B cell (primary cell): ENCODE data around the gene TBC1D22B. TPM values are rescaled to one million over a fixed set of nuclear protein-coding genes. Genes with fewer than 3 reads are reported as not detected.
A peak's percentile ranks its signal among the peaks of the same experiment; 100 is the strongest.

Source experiments
- ATAC-seq: fragments of 200-7000 bp; cut with Tn5 transposase; one replicate; pipeline ENCODE4 v1.10.0; 2021; ENCODE audit warnings: low read depth, mild to moderate bottlenecking, moderate number of reproducible peaks, moderate library complexity
- CTCF ChIA-PET: fragments of 350-600 bp; sonication (Branson Sonifier 250); formaldehyde crosslinking; loops from one replicate; lab custom pipeline; 2021; ENCODE audit warnings: antibody characterized with exemption, inconsistent platforms; lab: Charles Lee
- POLR2A ChIA-PET: fragments of 350-600 bp; sonication (Branson Sonifier 250); formaldehyde crosslinking; loops from one replicate; lab custom pipeline; 2021; ENCODE audit warnings: antibody characterized with exemption; lab: Charles Lee
- DNase-seq: peaks from one replicate; pipeline ENCODE4 v3.0.0; 2013
- H2AFZ ChIP-seq: 2 replicates; pipeline ENCODE4 v1.6.1; 2012; ENCODE audit warnings: mild to moderate bottlenecking, low read depth, low read length; ENCODE audit not compliant: insufficient read depth, poor library complexity, severe bottlenecking
- H3K27ac ChIP-seq, 2 donors: 1 replicate in 1 of 2; 2 replicates in 1 of 2; pipeline ENCODE4 v1.5.1; 2012 to 2013; ENCODE audit warnings: low read length in 2 of 2, mild to moderate bottlenecking in 2 of 2, moderate library complexity in 1 of 2
- H3K27me3 ChIP-seq, 4 experiments: fragments of 200-600 bp in 1 of 4; sonication (generic) in 1 of 4; replicated peaks in 1 of 4; 1 replicate in 2 of 4; 2 replicates in 2 of 4; pipeline versions ENCODE4 v1.6.1 to v1.7.0; 2013 to 2016; ENCODE audit warnings: low read length in 3 of 4, mild to moderate bottlenecking in 2 of 4, mixed read lengths in 1 of 4, moderate library complexity in 1 of 4; ENCODE audit not compliant: insufficient read depth in 4 of 4, control insufficient read depth in 3 of 4; ENCODE audit errors: control extremely low read depth in 1 of 4
- H3K36me3 ChIP-seq, 2 experiments: replicated peaks in 1 of 2; 1 replicate in 1 of 2; 2 replicates in 1 of 2; pipeline versions ENCODE4 v1.6.1 to v1.7.1; 2013; ENCODE audit warnings: low read length in 1 of 2; ENCODE audit not compliant: insufficient read depth in 2 of 2, control insufficient read depth in 1 of 2; ENCODE audit errors: control extremely low read depth in 1 of 2, extremely low read depth in 1 of 2
- H3K4me1 ChIP-seq, 2 donors: fragments of 200-600 bp in 1 of 2; sonication (generic) in 1 of 2; 1 replicate in 1 of 2; 2 replicates in 1 of 2; pipeline versions ENCODE4 v1.5.1 to v1.6.1; 2013 to 2017; ENCODE audit warnings: low read length in 2 of 2; ENCODE audit not compliant: control insufficient read depth in 2 of 2, insufficient read depth in 2 of 2
- H3K4me2 ChIP-seq: replicated peaks from 2 replicates; pipeline ENCODE3; 2012; ENCODE audit warnings: mild to moderate bottlenecking, low read depth, low read length; ENCODE audit not compliant: poor library complexity, severe bottlenecking
- H3K4me3 ChIP-seq, 5 experiments: fragments of 200-600 bp in 1 of 5; sonication (generic) in 1 of 5; 1 replicate in 3 of 5; 2 replicates in 2 of 5; pipeline versions ENCODE4 v1.5.1 to v1.7.0; 2011 to 2016; ENCODE audit warnings: low read length in 4 of 5, mild to moderate bottlenecking in 4 of 5, low read depth in 2 of 5, control low read depth in 1 of 5, moderate library complexity in 1 of 5; ENCODE audit not compliant: insufficient read depth in 1 of 5; ENCODE audit errors: control extremely low read depth in 1 of 5, extremely low read depth in 1 of 5
- H3K79me2 ChIP-seq: fragments of 200-600 bp; sonication (generic); one replicate; pipeline ENCODE4 v1.6.0; 2016; ENCODE audit warnings: low read length; ENCODE audit not compliant: control insufficient read depth, insufficient read depth
- H3K9ac ChIP-seq: fragments of 200-600 bp; sonication (generic); 2 replicates; pipeline ENCODE4 v1.6.1; 2017; ENCODE audit warnings: mild to moderate bottlenecking, low read length, moderate library complexity
- H3K9me3 ChIP-seq, 3 donors: one replicate each; pipeline versions ENCODE4 v1.6.1 to v1.7.1; 2013; ENCODE audit warnings: low read length in 2 of 3; ENCODE audit not compliant: control insufficient read depth in 2 of 3, insufficient read depth in 1 of 3; ENCODE audit errors: control extremely low read depth in 1 of 3
- H4K20me1 ChIP-seq: 2 replicates; pipeline ENCODE4 v1.6.0; 2012; ENCODE audit warnings: mild to moderate bottlenecking, low read length; ENCODE audit not compliant: insufficient read depth, control insufficient read depth, poor library complexity, severe bottlenecking
- H3K27ac Mint-ChIP-seq: one replicate; pipeline ENCODE4 v1.8.0; 2021; ENCODE audit warnings: mixed read lengths
- H3K27me3 Mint-ChIP-seq: one replicate; pipeline ENCODE4 v1.8.0; 2021; ENCODE audit warnings: mixed read lengths
- H3K4me1 Mint-ChIP-seq: one replicate; pipeline ENCODE4 v1.8.0; 2021; ENCODE audit warnings: mixed read lengths
- H3K4me3 Mint-ChIP-seq: one replicate; pipeline ENCODE4 v1.8.0; 2021; ENCODE audit warnings: mixed read lengths
- H3K9me3 Mint-ChIP-seq: one replicate; pipeline ENCODE4 v1.8.0; 2022; ENCODE audit warnings: mixed read lengths; ENCODE audit not compliant: insufficient read depth
- EZH2 ChIP-seq: IDR thresholded peaks from 2 replicates; pipeline ENCODE4 v1.6.1; 2012; ENCODE audit warnings: borderline replicate concordance, low read depth, mild to moderate bottlenecking, moderate library complexity, low read length; ENCODE audit not compliant: insufficient read depth, poor library complexity, severe bottlenecking
- WGBS: methylation state at CpG from one replicate; pipeline ENCODE4 v1.1.5; 2013; ENCODE audit warnings: missing lambda C conversion rate; ENCODE audit not compliant: insufficient coverage; 5-methylcytosine and 5-hydroxymethylcytosine counted together
- intact Hi-C: fragments of 100-400 bp; cut with micrococcal nuclease; formaldehyde crosslinking; loops from one replicate; pipeline ENCODE4 v1.10.0; 2022
- polyA plus RNA-seq: library from polyadenylated mRNA; depleted of rRNA; stranded (reverse); fragments of >200 nt; gene quantifications from 2 replicates; pipeline ENCODE4 v1.2.3, GENCODE V29; 2012
- total RNA-seq, 2 donors: library from RNA; stranded (reverse); fragments of 120-200 nt in 1 of 2; gene quantifications; 1 replicate in 1 of 2; 2 replicates in 1 of 2; pipeline versions ENCODE4 v1.2.3 to v1.2.4, GENCODE V29; 2013 to 2022
- TF ChIP-seq, protein P1 (sequence below): fragments of 200-600 bp; IDR thresholded peaks from one replicate; pipeline ENCODE4 v1.8.0; 2022; ENCODE audit warnings: antibody characterized with exemption, mild to moderate bottlenecking

The TBC1D22B gene
- total and polyA plus RNA-seq, 2 donors (not counting 1 experiment from before 2014, with no cell fraction given): 5.1 to 12.5 TPM

DNA sequence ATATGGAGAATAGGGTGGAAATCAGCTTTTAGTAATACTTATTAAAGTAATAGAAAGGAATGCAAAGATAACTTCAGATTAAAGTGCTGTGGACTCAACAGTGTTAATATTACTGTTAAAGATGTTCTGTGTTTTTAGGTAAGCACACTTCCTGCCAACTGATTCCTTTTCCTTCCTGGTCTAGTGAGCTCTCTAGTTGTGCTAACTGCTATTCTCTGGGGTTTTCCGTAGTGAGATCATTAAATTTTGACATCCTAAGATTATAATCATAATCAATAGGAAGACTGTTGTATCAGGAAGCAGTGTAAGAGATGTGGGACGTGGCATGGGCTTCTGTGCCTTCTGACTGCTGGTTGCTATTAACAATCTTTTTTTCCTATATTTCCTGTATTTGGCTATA is 1.6 kb downstream of the TBC1D22B start:
- peaks cover 82% of the 10 kb centered on the region for H3K79me2 ChIP-seq
- DNase-seq: peak; percentile 26
- POLR2A ChIA-PET: no interaction called here
- intact Hi-C loops: no loop called here
- H3K36me3 ChIP-seq: no peaks in the 10 kb centered on the region
- peak overlapping the region; percentile 95 for H3K4me2 ChIP-seq
- no peaks in the 10 kb centered on the region for H3K27me3 ChIP-seq
- H3K4me1 ChIP-seq: peaks cover 20 to 21% of the 10 kb centered on the region in 2 donors
- H3K27ac Mint-ChIP-seq: peak overlapping the region; percentile 18
- ATAC-seq: no peak
- no peaks in the 10 kb centered on the region for H3K9me3 ChIP-seq
- H3K4me3 Mint-ChIP-seq: peak overlapping the region; percentile 59
- no CpG with 5 or more reads among the region's 2 CpGs for WGBS
- H3K9me3 Mint-ChIP-seq: no peaks in the 10 kb centered on the region
- TF ChIP-seq, protein P1, sequence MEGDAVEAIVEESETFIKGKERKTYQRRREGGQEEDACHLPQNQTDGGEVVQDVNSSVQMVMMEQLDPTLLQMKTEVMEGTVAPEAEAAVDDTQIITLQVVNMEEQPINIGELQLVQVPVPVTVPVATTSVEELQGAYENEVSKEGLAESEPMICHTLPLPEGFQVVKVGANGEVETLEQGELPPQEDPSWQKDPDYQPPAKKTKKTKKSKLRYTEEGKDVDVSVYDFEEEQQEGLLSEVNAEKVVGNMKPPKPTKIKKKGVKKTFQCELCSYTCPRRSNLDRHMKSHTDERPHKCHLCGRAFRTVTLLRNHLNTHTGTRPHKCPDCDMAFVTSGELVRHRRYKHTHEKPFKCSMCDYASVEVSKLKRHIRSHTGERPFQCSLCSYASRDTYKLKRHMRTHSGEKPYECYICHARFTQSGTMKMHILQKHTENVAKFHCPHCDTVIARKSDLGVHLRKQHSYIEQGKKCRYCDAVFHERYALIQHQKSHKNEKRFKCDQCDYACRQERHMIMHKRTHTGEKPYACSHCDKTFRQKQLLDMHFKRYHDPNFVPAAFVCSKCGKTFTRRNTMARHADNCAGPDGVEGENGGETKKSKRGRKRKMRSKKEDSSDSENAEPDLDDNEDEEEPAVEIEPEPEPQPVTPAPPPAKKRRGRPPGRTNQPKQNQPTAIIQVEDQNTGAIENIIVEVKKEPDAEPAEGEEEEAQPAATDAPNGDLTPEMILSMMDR: no peak
- TF ChIP-seq EZH2: no peak
- peak overlapping the region in 1 of 2 donors; percentile 97 for H3K27ac ChIP-seq
- CTCF ChIA-PET: interaction anchor here (0.9 kb wide), 1 partner anchor 241 kb away, joined by 4 read pairs; no protein-coding TSS in a partner anchor
- H4K20me1 ChIP-seq: no peaks in the 10 kb centered on the region
- no peak overlapping the region for H3K9ac ChIP-seq
- no peaks in the 10 kb centered on the region for H3K27me3 Mint-ChIP-seq
- peaks cover 38% of the 10 kb centered on the region for H3K4me1 Mint-ChIP-seq
- no peak overlapping the region for H2AFZ ChIP-seq
- no peak overlapping the region for H3K4me3 ChIP-seq

DNA sequence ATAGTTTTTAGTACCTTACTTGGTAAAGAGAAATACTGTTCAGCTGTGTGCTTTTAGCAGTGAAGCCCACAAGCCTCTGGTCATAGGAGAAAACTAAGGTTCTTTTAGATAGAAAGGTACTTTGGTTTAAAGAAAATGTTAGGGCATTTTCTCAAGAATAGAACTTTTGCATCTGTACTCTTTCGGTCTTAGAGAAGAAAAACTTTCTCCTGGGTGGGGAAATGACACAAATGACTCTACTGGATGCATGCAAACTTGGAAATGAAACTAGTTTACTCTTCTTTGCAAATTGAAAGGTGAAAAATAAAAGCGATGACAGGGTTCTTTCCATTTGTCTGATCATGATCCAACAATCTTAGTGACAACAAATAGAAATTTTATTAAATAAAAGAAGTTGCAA is 2.5 kb downstream of the TBC1D22B start:
- ATAC-seq: no peak

More for the DNA sequence above, 2.5 kb downstream of the TBC1D22B start:
- POLR2A ChIA-PET: no interaction called here
- peaks cover 80% of the 10 kb centered on the region for H3K79me2 ChIP-seq
- H3K4me3 ChIP-seq: no peak overlapping the region
- Mint-ChIP-seq H3K27me3 (no peaks in the 10 kb centered on the region), H3K4me1 (peaks cover 43% of the 10 kb centered on the region), H3K4me3 (peak overlapping the region; percentile 59), H3K9me3 (no peaks in the 10 kb centered on the region), H3K27ac (no peak overlapping the region)
- WGBS: no CpG with 5 or more reads among the region's 2 CpGs
- no peaks in the 10 kb centered on the region for H3K27me3 ChIP-seq
- DNase-seq: no peak
- H3K27ac ChIP-seq: peak overlapping the region in 1 of 2 donors; percentile 97
- CTCF ChIA-PET: no interaction called here
- no peak overlapping the region for H3K4me2 ChIP-seq
- no peak for TF ChIP-seq EZH2
- TF ChIP-seq, protein P1: no peak
- no peak overlapping the region for H3K9ac ChIP-seq
- H3K4me1 ChIP-seq: peaks cover 20 to 21% of the 10 kb centered on the region in 2 donors
- no peak overlapping the region for H2AFZ ChIP-seq
- H4K20me1 ChIP-seq: no peaks in the 10 kb centered on the region
- no peaks in the 10 kb centered on the region for H3K36me3 ChIP-seq
- intact Hi-C loops: no loop called here
- no peaks in the 10 kb centered on the region for H3K9me3 ChIP-seq
